ENCODE results near the gene PGAP6. TPM values are rescaled to one million over a fixed set of nuclear protein-coding genes. Genes with fewer than 3 reads are reported as not detected.

PGAP6 gene
- total and polyA plus RNA-seq, 2 of the 13 experiments (the other 11 are each of a cell fraction or from before 2014, with no cell fraction given) = 52.7 to 136 TPM

DNA sequence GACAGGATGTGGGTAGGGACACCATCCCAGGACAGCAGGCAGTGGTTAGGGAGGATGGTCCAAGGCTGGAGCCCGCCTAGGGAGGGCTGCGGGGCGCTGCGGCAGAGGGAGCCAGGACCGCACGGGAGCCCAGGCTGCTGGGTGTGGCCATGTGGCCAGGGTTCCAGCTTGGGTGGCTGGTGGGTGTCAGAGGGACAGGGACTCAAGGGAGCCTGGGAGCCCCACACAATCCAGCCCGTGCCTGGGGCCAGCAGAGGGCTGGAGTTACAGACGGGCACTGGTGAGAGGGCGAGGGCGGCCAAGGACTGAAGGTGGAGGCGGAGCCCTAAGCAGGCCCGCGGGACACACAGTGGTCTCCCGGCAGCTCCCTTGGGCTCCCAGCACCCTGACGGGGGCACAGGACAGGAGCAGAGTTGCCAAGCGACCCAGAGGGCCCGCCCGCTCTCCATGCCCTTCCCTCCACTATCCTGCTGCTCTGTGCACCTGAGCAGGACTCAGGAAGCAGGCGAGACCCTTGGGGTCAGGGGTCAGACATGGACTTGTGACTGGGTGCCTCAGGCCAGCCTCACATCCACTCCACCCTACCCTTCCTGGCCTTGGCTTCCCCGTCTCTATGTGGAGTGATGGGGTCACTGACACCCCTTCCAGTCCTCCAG is 18.5 kb downstream of the PGAP6 start (continued):
- TF ChIP-seq, protein P1, sequence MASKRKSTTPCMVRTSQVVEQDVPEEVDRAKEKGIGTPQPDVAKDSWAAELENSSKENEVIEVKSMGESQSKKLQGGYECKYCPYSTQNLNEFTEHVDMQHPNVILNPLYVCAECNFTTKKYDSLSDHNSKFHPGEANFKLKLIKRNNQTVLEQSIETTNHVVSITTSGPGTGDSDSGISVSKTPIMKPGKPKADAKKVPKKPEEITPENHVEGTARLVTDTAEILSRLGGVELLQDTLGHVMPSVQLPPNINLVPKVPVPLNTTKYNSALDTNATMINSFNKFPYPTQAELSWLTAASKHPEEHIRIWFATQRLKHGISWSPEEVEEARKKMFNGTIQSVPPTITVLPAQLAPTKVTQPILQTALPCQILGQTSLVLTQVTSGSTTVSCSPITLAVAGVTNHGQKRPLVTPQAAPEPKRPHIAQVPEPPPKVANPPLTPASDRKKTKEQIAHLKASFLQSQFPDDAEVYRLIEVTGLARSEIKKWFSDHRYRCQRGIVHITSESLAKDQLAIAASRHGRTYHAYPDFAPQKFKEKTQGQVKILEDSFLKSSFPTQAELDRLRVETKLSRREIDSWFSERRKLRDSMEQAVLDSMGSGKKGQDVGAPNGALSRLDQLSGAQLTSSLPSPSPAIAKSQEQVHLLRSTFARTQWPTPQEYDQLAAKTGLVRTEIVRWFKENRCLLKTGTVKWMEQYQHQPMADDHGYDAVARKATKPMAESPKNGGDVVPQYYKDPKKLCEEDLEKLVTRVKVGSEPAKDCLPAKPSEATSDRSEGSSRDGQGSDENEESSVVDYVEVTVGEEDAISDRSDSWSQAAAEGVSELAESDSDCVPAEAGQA (IDR thresholded peaks at IDR 0.05; ENCODE audit: low read depth) = 0 out of 2 replicates have a peak, but pooled peaks have one; percentile 15
- TF ChIP-seq, protein P1 (CRISPR knock-in tag; IDR thresholded peaks at IDR 0.05; ENCODE audit: borderline replicate concordance) = no peak
- TF ChIP-seq RXRA (CRISPR knock-in tag; IDR thresholded peaks at IDR 0.05) = 0 out of 2 replicates have a peak, but pooled peaks have one; percentile 30
- TF ChIP-seq MED1 (CRISPR knock-in tag; IDR thresholded peaks at IDR 0.05) = no peak
- TF ChIP-seq ZBTB21 (CRISPR knock-in tag; IDR thresholded peaks at IDR 0.05) = no peak
- no peak for TF ChIP-seq ZNF451 (CRISPR knock-in tag; IDR thresholded peaks at IDR 0.05)
- TF ChIP-seq NFKBIZ (CRISPR knock-in tag; IDR thresholded peaks at IDR 0.05) = no peak
- no peak for TF ChIP-seq ZNF256 (CRISPR knock-in tag; conservative IDR thresholded peaks at IDR 0.05)
- TF ChIP-seq NR2F2 (IDR thresholded peaks at IDR 0.05; ENCODE audit: borderline replicate concordance, low read depth) = no peak
- no peak for TF ChIP-seq ZNF557 (CRISPR knock-in tag; IDR thresholded peaks at IDR 0.05)
- TF ChIP-seq, protein P2, sequence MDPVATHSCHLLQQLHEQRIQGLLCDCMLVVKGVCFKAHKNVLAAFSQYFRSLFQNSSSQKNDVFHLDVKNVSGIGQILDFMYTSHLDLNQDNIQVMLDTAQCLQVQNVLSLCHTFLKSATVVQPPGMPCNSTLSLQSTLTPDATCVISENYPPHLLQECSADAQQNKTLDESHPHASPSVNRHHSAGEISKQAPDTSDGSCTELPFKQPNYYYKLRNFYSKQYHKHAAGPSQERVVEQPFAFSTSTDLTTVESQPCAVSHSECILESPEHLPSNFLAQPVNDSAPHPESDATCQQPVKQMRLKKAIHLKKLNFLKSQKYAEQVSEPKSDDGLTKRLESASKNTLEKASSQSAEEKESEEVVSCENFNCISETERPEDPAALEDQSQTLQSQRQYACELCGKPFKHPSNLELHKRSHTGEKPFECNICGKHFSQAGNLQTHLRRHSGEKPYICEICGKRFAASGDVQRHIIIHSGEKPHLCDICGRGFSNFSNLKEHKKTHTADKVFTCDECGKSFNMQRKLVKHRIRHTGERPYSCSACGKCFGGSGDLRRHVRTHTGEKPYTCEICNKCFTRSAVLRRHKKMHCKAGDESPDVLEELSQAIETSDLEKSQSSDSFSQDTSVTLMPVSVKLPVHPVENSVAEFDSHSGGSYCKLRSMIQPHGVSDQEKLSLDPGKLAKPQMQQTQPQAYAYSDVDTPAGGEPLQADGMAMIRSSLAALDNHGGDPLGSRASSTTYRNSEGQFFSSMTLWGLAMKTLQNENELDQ (CRISPR knock-in tag; IDR thresholded peaks at IDR 0.05; ENCODE audit: borderline replicate concordance) = no peak
- peak; percentile 55; the same call in 1 of the 2 replicates for TF ChIP-seq ZNF138 (CRISPR knock-in tag; IDR thresholded peaks at IDR 0.05; ENCODE audit: low read depth)
- no peak for TF ChIP-seq ZFP1 (CRISPR knock-in tag; IDR thresholded peaks at IDR 0.05)
- no peak for TF ChIP-seq ZNF558 (CRISPR knock-in tag; IDR thresholded peaks at IDR 0.05; ENCODE audit: borderline replicate concordance)
- no peak for TF ChIP-seq AHR (CRISPR knock-in tag; IDR thresholded peaks at IDR 0.05)
- TF ChIP-seq, protein P3, sequence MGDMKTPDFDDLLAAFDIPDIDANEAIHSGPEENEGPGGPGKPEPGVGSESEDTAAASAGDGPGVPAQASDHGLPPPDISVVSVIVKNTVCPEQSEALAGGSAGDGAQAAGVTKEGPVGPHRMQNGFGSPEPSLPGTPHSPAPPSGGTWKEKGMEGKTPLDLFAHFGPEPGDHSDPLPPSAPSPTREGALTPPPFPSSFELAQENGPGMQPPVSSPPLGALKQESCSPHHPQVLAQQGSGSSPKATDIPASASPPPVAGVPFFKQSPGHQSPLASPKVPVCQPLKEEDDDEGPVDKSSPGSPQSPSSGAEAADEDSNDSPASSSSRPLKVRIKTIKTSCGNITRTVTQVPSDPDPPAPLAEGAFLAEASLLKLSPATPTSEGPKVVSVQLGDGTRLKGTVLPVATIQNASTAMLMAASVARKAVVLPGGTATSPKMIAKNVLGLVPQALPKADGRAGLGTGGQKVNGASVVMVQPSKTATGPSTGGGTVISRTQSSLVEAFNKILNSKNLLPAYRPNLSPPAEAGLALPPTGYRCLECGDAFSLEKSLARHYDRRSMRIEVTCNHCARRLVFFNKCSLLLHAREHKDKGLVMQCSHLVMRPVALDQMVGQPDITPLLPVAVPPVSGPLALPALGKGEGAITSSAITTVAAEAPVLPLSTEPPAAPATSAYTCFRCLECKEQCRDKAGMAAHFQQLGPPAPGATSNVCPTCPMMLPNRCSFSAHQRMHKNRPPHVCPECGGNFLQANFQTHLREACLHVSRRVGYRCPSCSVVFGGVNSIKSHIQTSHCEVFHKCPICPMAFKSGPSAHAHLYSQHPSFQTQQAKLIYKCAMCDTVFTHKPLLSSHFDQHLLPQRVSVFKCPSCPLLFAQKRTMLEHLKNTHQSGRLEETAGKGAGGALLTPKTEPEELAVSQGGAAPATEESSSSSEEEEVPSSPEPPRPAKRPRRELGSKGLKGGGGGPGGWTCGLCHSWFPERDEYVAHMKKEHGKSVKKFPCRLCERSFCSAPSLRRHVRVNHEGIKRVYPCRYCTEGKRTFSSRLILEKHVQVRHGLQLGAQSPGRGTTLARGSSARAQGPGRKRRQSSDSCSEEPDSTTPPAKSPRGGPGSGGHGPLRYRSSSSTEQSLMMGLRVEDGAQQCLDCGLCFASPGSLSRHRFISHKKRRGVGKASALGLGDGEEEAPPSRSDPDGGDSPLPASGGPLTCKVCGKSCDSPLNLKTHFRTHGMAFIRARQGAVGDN (CRISPR knock-in tag; IDR thresholded peaks at IDR 0.05) = peak; percentile 84
- TF ChIP-seq KDM5A (IDR thresholded peaks at IDR 0.05; ENCODE audit: borderline replicate concordance, low read length) = no peak
- no peak for TF ChIP-seq ZNF614 (CRISPR knock-in tag; IDR thresholded peaks at IDR 0.05; ENCODE audit: borderline replicate concordance)
- TF ChIP-seq ZNF121 (CRISPR knock-in tag; IDR thresholded peaks at IDR 0.05) = no peak
